ENCODE measurements around the gene ADGRD2. TPM values are rescaled to one million over a fixed set of nuclear protein-coding genes. Genes with fewer than 3 reads are reported as not detected.

The ADGRD2 gene
- total and polyA plus RNA-seq, 8 donors, result 0.10 to 0.22 (median 0.16) TPM; not detected in 3

- TF ChIP-seq CTCF (IDR thresholded peaks at IDR 0.05), result no peak
- Histone ChIP-seq H3K4me3 (no peak overlapping the region), H3K4me1 (peaks cover 0 to 7% of the 10 kb centered on the region in 2 donors), H3K27ac (no peak overlapping the region), H3K9me3 (no peaks in the 10 kb centered on the region), H3K27me3 (peaks cover 0 to 16% of the 10 kb centered on the region in 2 donors), H3K36me3 (no peaks in the 10 kb centered on the region)
- ATAC-seq (no peak), DNase-seq (peak in 1 of 4 donors; percentile 77)
- intact Hi-C loops (cut with DNase I), result no loop called here
Measured at GRCh38 chr9:124512806-124513204, 62.6 kb downstream of the ADGRD2 start.

GRCh38 chr9:124513376-124513994 lies 63.2 kb downstream of the ADGRD2 start:
- TF ChIP-seq CTCF (IDR thresholded peaks at IDR 0.05), result no peak
- Histone ChIP-seq H3K4me1 (peaks cover 0 to 7% of the 10 kb centered on the region in 2 donors), H3K36me3 (no peaks in the 10 kb centered on the region), H3K27ac (no peak overlapping the region), H3K27me3 (peaks cover 0 to 16% of the 10 kb centered on the region in 2 donors), H3K9me3 (no peaks in the 10 kb centered on the region), H3K4me3 (no peak overlapping the region)
- DNase-seq, result no peak
- intact Hi-C loops (cut with DNase I), result no loop called here
- ATAC-seq, result no peak

GRCh38 chr9:124514125-124514524 lies 63.9 kb downstream of the ADGRD2 start:
- intact Hi-C loops (cut with DNase I), result no loop called here
- DNase-seq, result no peak

GRCh38 chr9:124514874-124515273 lies 64.6 kb downstream of the ADGRD2 start:
- Histone ChIP-seq H3K27me3 (peaks cover 0 to 16% of the 10 kb centered on the region in 2 donors), H3K4me1 (peaks cover 0 to 7% of the 10 kb centered on the region in 2 donors), H3K36me3 (no peaks in the 10 kb centered on the region), H3K9me3 (no peaks in the 10 kb centered on the region), H3K4me3 (no peak overlapping the region), H3K27ac (no peak overlapping the region)
- DNase-seq (no peak), ATAC-seq (no peak)
- intact Hi-C loops (cut with DNase I), result no loop called here
- TF ChIP-seq CTCF (IDR thresholded peaks at IDR 0.05), result no peak

More at GRCh38 chr9:124514125-124514524, 63.9 kb downstream of the ADGRD2 start:
- Histone ChIP-seq H3K27me3 (peaks cover 0 to 16% of the 10 kb centered on the region in 2 donors), H3K9me3 (no peaks in the 10 kb centered on the region), H3K4me3 (no peak overlapping the region), H3K4me1 (peaks cover 0 to 7% of the 10 kb centered on the region in 2 donors), H3K27ac (no peak overlapping the region), H3K36me3 (no peaks in the 10 kb centered on the region)
- no peak for ATAC-seq
- no peak for TF ChIP-seq CTCF (IDR thresholded peaks at IDR 0.05)

- Histone ChIP-seq H3K9me3 (no peaks in the 10 kb centered on the region), H3K4me1 (no peaks in the 10 kb centered on the region), H3K4me3 (no peak overlapping the region), H3K27me3 (peaks cover 0 to 4% of the 10 kb centered on the region in 2 donors), H3K27ac (no peak overlapping the region), H3K36me3 (no peaks in the 10 kb centered on the region)
- no peak for DNase-seq
- no peak for TF ChIP-seq CTCF (IDR thresholded peaks at IDR 0.05)
- no peak for ATAC-seq
- intact Hi-C loops (cut with DNase I), result no loop called here
Measured at GRCh38 chr9:124517600-124517999, 67.3 kb downstream of the ADGRD2 start.
